Hepatocyte (in vitro differentiated cells): ENCODE measurements around the gene GGA1. TPM values are rescaled to one million over a fixed set of nuclear protein-coding genes. Genes with fewer than 3 reads are reported as not detected.

Experiments
- DNase-seq: peaks from one replicate; pipeline ENCODE4 v3.0.0-alpha.2; 2016; ENCODE audit warnings: low spot score
- H2AFZ ChIP-seq: fragments of 200-600 bp; sonication (generic); 2 replicates; pipeline ENCODE4 v1.6.0; 2016; ENCODE audit warnings: antibody characterized with exemption, mild to moderate bottlenecking
- H3K27ac ChIP-seq: fragments of 200-600 bp; sonication (generic); 2 replicates; pipeline ENCODE4 v1.5.1; 2016; ENCODE audit warnings: mild to moderate bottlenecking
- H3K27me3 ChIP-seq: fragments of 200-600 bp; sonication (generic); 2 replicates; pipeline ENCODE4 v1.6.1; 2016
- H3K36me3 ChIP-seq: fragments of 200-600 bp; sonication (generic); replicated peaks from 2 replicates; pipeline ENCODE4 v1.5.1; 2016; ENCODE audit warnings: low read depth; ENCODE audit not compliant: insufficient read depth
- H3K4me1 ChIP-seq: fragments of 200-600 bp; sonication (generic); 2 replicates; pipeline ENCODE4 v1.5.1; 2016; ENCODE audit warnings: mild to moderate bottlenecking, moderate library complexity; ENCODE audit not compliant: insufficient read depth
- H3K4me2 ChIP-seq: fragments of 200-600 bp; sonication (generic); 2 replicates; pipeline ENCODE4 v1.6.0; 2016
- H3K4me3 ChIP-seq: fragments of 200-600 bp; sonication (generic); 2 replicates; pipeline ENCODE4 v1.5.1; 2016; ENCODE audit warnings: mild to moderate bottlenecking
- H3K79me2 ChIP-seq: fragments of 200-600 bp; sonication (generic); 2 replicates; pipeline ENCODE4 v1.6.0; 2017; ENCODE audit warnings: mild to moderate bottlenecking
- H3K9me2 ChIP-seq: fragments of 200-600 bp; sonication (generic); replicated peaks from 2 replicates; pipeline ENCODE4 v1.6.0; 2017; ENCODE audit warnings: mild to moderate bottlenecking; ENCODE audit not compliant: insufficient read depth
- H3K9me3 ChIP-seq: fragments of 200-600 bp; sonication (generic); 2 replicates; pipeline ENCODE4 v1.5.1; 2016; ENCODE audit warnings: low read depth, mild to moderate bottlenecking
- H4K20me1 ChIP-seq: fragments of 200-600 bp; sonication (generic); 2 replicates; pipeline ENCODE4 v1.6.0; 2016; ENCODE audit warnings: mild to moderate bottlenecking; ENCODE audit not compliant: insufficient read depth, poor library complexity, severe bottlenecking
- EZH2 ChIP-seq: fragments of 200-600 bp; sonication (generic); IDR thresholded peaks from 2 replicates; pipeline ENCODE4 v1.6.1; 2016; ENCODE audit warnings: antibody characterized with exemption, mild to moderate bottlenecking, borderline replicate concordance
- EZH2phosphoT487 ChIP-seq: fragments of 200-600 bp; sonication (generic); IDR thresholded peaks from one replicate; pipeline ENCODE4 v1.6.1; 2018; ENCODE audit warnings: antibody characterized with exemption, mild to moderate bottlenecking, low read depth, moderate library complexity; ENCODE audit not compliant: unreplicated experiment, severe bottlenecking
- WGBS: methylation state at CpG from one replicate; pipeline ENCODE4 v1.1.6; 2016; ENCODE audit warnings: low lambda C conversion rate; ENCODE audit errors: missing lambda C conversion rate; 5-methylcytosine and 5-hydroxymethylcytosine counted together
- polyA plus RNA-seq: library from polyadenylated mRNA; unstranded; fragments of >200 nt; fragmentation: Nextera tagmentation; extraction: Ambion mirVana; gene quantifications from 2 replicates; pipeline ENCODE4 v1.2.1, GENCODE V29; 2016
- total RNA-seq: library from RNA; depleted of rRNA; stranded (reverse); fragments of >200 nt; gene quantifications from 2 replicates; pipeline ENCODE4 v1.2.3, GENCODE V29; 2014
- TF ChIP-seq, protein P1 (sequence below): fragments of 200-600 bp; sonication (generic); IDR thresholded peaks from 2 replicates; pipeline ENCODE4 v1.5.1; 2016; ENCODE audit warnings: antibody characterized with exemption, mild to moderate bottlenecking; ENCODE audit not compliant: poor library complexity

GGA1 gene
- total and polyA plus RNA-seq, 2 experiments from 2014 or later = 30.2 to 51.5 TPM

DNA sequence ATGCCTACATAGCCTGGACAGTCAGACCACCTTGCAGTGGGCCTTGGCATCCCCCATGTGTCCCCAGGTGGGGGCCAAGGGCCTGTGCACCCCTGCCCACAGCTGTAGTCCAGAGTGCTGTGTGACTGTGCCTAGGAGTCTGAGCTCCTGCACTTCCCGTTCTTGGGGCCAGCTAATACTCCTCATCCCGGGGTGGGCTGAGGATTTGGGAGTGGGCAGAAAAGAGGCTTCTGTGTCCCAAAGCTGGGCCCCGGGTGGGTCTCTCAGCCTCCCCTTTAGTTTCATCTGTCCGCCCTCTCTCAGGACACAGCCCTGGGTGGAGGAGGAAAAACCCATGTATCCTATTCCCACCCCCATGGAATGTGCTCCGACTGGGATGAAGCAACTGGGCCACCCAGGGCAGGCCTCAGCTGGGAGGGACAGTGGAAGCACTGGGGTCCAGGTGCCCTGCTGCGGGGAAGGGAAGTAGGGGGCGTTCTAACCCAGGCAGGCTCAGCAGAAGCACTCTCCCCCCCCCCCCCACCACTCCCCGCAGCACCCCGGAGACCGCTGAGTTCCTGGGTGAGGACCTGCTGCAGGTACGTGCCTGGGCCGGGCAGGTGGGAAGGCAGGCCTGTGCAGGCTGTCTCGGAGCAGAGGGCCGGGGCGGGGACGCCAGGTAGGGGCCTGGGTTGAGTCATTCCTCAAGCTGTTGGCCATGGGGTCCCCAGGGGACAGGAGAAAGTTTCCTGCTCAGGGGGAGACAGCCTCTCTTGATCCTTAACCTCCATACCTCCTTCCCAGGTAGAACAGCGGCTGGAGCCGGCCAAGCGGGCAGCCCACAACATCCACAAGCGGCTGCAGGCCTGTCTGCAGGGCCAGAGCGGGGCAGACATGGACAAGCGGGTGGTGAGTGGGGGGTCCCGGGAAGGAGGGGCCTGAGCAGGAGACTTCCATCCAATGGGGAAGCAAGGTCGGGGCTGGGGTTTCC, 32.2 kb downstream of the GGA1 start:
- 75% methylated on average over 20 of the region's 24 CpGs for WGBS
- Histone ChIP-seq H3K4me1 (peaks cover 54% of the 10 kb centered on the region), H3K9me2 (no peaks in the 10 kb centered on the region), H3K79me2 (peaks cover 41% of the 10 kb centered on the region), H3K9me3 (no peaks in the 10 kb centered on the region), H4K20me1 (no peaks in the 10 kb centered on the region), H2AFZ (no peak overlapping the region), H3K4me2 (peak overlapping the region; percentile 99), H3K27ac (peak overlapping the region; percentile 95), H3K36me3 (no peaks in the 10 kb centered on the region), H3K4me3 (peak overlapping the region; percentile 96), H3K27me3 (no peaks in the 10 kb centered on the region)
- TF ChIP-seq, protein P1, sequence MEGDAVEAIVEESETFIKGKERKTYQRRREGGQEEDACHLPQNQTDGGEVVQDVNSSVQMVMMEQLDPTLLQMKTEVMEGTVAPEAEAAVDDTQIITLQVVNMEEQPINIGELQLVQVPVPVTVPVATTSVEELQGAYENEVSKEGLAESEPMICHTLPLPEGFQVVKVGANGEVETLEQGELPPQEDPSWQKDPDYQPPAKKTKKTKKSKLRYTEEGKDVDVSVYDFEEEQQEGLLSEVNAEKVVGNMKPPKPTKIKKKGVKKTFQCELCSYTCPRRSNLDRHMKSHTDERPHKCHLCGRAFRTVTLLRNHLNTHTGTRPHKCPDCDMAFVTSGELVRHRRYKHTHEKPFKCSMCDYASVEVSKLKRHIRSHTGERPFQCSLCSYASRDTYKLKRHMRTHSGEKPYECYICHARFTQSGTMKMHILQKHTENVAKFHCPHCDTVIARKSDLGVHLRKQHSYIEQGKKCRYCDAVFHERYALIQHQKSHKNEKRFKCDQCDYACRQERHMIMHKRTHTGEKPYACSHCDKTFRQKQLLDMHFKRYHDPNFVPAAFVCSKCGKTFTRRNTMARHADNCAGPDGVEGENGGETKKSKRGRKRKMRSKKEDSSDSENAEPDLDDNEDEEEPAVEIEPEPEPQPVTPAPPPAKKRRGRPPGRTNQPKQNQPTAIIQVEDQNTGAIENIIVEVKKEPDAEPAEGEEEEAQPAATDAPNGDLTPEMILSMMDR = no peak
- no peak for TF ChIP-seq EZH2phosphoT487
- DNase-seq = no peak

- Histone ChIP-seq H3K27ac (peak overlapping the region; percentile 95), H3K9me3 (no peaks in the 10 kb centered on the region), H3K4me1 (peaks cover 50% of the 10 kb centered on the region), H2AFZ (no peak overlapping the region), H3K9me2 (no peaks in the 10 kb centered on the region), H4K20me1 (no peaks in the 10 kb centered on the region), H3K79me2 (peaks cover 37% of the 10 kb centered on the region), H3K4me3 (no peak overlapping the region), H3K4me2 (peak overlapping the region; percentile 99), H3K36me3 (no peaks in the 10 kb centered on the region), H3K27me3 (no peaks in the 10 kb centered on the region)
- DNase-seq = no peak
- TF ChIP-seq EZH2phosphoT487 (no peak), EZH2 (no peak)
- TF ChIP-seq, protein P1 = no peak
- WGBS = 81% methylated on average over 5 of the region's 5 CpGs
These were observed 32.9 kb downstream of the GGA1 start for GRCh38 chr22:37641561-37641949.

DNA sequence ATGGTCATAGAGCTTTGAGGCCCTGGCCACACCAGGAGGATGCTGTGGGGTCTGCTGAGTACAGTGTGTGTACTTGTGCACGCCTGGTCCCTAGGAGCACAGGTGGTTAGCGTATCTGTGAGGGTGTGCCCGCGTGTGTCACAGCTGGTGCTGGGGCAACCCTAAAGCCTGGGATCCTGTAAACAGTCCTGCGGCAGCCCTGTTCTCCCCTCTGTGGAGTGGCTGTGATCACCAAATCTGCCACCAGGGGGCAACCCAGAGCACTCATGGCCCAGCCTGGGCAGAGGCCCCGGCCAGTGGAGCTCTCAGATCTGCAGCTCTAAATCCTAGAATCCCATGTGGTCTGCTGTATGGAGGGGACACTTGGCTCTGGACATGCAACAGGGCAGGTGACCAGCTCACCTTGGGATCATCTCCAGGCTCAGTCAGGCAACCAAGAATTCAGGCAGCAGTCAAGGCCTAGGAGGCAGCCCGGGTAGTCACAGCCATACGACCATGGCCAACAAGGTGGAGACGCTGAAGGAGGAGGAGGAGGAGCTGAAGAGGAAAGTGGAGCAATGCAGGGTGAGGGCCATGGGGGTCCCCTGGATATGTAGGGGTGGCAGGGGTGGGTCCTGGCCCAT, 34.7 kb downstream of the GGA1 start:
- no peak overlapping the region for H3K27ac ChIP-seq
- no peaks in the 10 kb centered on the region for H4K20me1 ChIP-seq
- no peak overlapping the region for H3K4me3 ChIP-seq
- H3K4me2 ChIP-seq = no peak overlapping the region
- TF ChIP-seq, protein P1 = peak; percentile 90
- no peak for TF ChIP-seq EZH2
- H2AFZ ChIP-seq = no peak overlapping the region
- no peaks in the 10 kb centered on the region for H3K27me3 ChIP-seq
- DNase-seq = peak; percentile 90
- H3K4me1 ChIP-seq = peaks cover 32% of the 10 kb centered on the region
- H3K9me2 ChIP-seq = no peaks in the 10 kb centered on the region
- no peaks in the 10 kb centered on the region for H3K36me3 ChIP-seq
- H3K79me2 ChIP-seq = peaks cover 29% of the 10 kb centered on the region
- 41% methylated on average over 9 of the region's 9 CpGs for WGBS
- no peaks in the 10 kb centered on the region for H3K9me3 ChIP-seq
